Upper lobe of left lung (tissue), 6 donors: ENCODE data around the gene CREBRF. TPM values are rescaled to one million over a fixed set of nuclear protein-coding genes. Genes with fewer than 3 reads are reported as not detected.
A peak's percentile ranks its signal among the peaks of the same experiment; 100 is the strongest.
"Not testable (repeated sequence)": the region's sequence is repeated elsewhere in the genome, so short reads cannot be mapped to it uniquely, and the experiment has no call there.

Source experiments
- ATAC-seq, 2 donors: fragments of 200-7000 bp; cut with Tn5 transposase; one replicate each; pipeline ENCODE4 v1.9.1; 2022; ENCODE audit warnings: mild to moderate bottlenecking in 2 of 2, moderate library complexity in 2 of 2; ENCODE audit not compliant: low FRiP score in 2 of 2
- DNase-seq, 2 donors: peaks; one replicate each; pipeline ENCODE4 v3.0.0-alpha.2; 2019 to 2020
- H3K27ac ChIP-seq, 4 donors: fragments of 200-600 bp; sonication (generic); one replicate each; pipeline ENCODE4 v1.5.1; 2016 to 2019
- H3K27me3 ChIP-seq, 4 donors: fragments of 200-600 bp; sonication (generic); one replicate each; pipeline ENCODE4 v1.5.1; 2017 to 2019
- H3K36me3 ChIP-seq, 4 donors: fragments of 200-600 bp; sonication (generic); one replicate each; pipeline ENCODE4 v1.5.1; 2016 to 2019
- H3K4me1 ChIP-seq, 4 donors: fragments of 200-600 bp; sonication (generic); one replicate each; pipeline ENCODE4 v1.5.1; 2018 to 2019
- H3K4me3 ChIP-seq, 4 donors: fragments of 200-600 bp; sonication (generic); one replicate each; pipeline ENCODE4 v1.5.1; 2017 to 2019; ENCODE audit warnings: mild to moderate bottlenecking in 2 of 4, moderate library complexity in 1 of 4
- H3K9me3 ChIP-seq, 4 donors: fragments of 200-600 bp; sonication (generic); one replicate each; pipeline ENCODE4 v1.5.1; 2018 to 2019
- CTCF ChIP-seq, 6 experiments: fragments of 450-650 bp in 4 of 6; fragments of 200-600 bp in 2 of 6; sonication (generic) in 2 of 6; IDR thresholded peaks; one replicate each; pipeline ENCODE4 v1.5.1; 2016 to 2019; ENCODE audit warnings: antibody characterized with exemption in 6 of 6
- EP300 ChIP-seq, 4 donors: sonication (generic); formaldehyde crosslinking; IDR thresholded peaks; one replicate each; pipeline ENCODE4 v1.5.1; 2017; ENCODE audit warnings: antibody characterized with exemption in 4 of 4, control low read depth in 2 of 4
- POLR2A ChIP-seq, 4 donors: fragments of 450-650 bp; IDR thresholded peaks; one replicate each; pipeline ENCODE4 v1.5.1; 2016 to 2017; ENCODE audit warnings: antibody characterized with exemption in 4 of 4, mild to moderate bottlenecking in 2 of 4
- POLR2AphosphoS5 ChIP-seq, 2 donors: sonication (generic); formaldehyde crosslinking; IDR thresholded peaks; one replicate each; pipeline ENCODE4 v1.5.1; 2017; ENCODE audit warnings: antibody characterized with exemption in 2 of 2
- WGBS, 2 donors: methylation state at CpG; one replicate each; pipeline ENCODE4 v1.1.5; 2017 to 2018; 5-methylcytosine and 5-hydroxymethylcytosine counted together
- total RNA-seq, 6 donors: library from RNA; depleted of rRNA in 4 of 6; stranded (reverse); fragments of >200 nt in 4 of 6; gene quantifications; one replicate each; pipeline versions ENCODE4 v1.1.0 to v1.2.1, GENCODE V29; 2016 to 2021
- donor health status: DM: no; HTN: no; CAD: no; lungs with moderate emphysema.
- donor health status: DM: no; HTN: yes; CAD: no; lungs with severe emphysema.

The CREBRF gene
- total RNA-seq, 6 donors from 2014 or later: 22.0 to 65.0 (median 38.0) TPM

- Histone ChIP-seq H3K27me3 (no peaks in the 10 kb centered on the region), H3K4me3 (no peak overlapping the region), H3K27ac (no peak overlapping the region), H3K36me3 (no peaks in the 10 kb centered on the region), H3K4me1 (peaks cover 0 to 33% (median 10%) of the 10 kb centered on the region in 4 donors), H3K9me3 (no peaks in the 10 kb centered on the region)
- no peak for DNase-seq
- no peak for ATAC-seq
- WGBS, 2 donors: 71 to 73% methylated on average over 5 of the region's 5 CpGs
- TF ChIP-seq POLR2A (IDR thresholded peaks at IDR 0.05) (no peak), EP300 (IDR thresholded peaks at IDR 0.05) (no peak), CTCF (IDR thresholded peaks at IDR 0.05) (no peak), POLR2AphosphoS5 (IDR thresholded peaks at IDR 0.05) (no peak)
Measured at GRCh38 chr5:173075137-173075843, 19.1 kb downstream of the CREBRF start.

- Histone ChIP-seq H3K9me3 (no peaks in the 10 kb centered on the region), H3K36me3 (peaks cover 0 to 3% (median 0%) of the 10 kb centered on the region in 4 donors), H3K27ac (no peak overlapping the region), H3K4me1 (peaks cover 0 to 33% (median 13%) of the 10 kb centered on the region in 4 donors), H3K27me3 (no peaks in the 10 kb centered on the region), H3K4me3 (no peak overlapping the region)
- ATAC-seq (no peak), DNase-seq (no peak)
- no peak for TF ChIP-seq POLR2A (IDR thresholded peaks at IDR 0.05)
- TF ChIP-seq EP300 (IDR thresholded peaks at IDR 0.05): no peak
- no peak for TF ChIP-seq POLR2AphosphoS5 (IDR thresholded peaks at IDR 0.05)
- TF ChIP-seq CTCF (IDR thresholded peaks at IDR 0.05): no peak
- WGBS, 2 donors: 94% methylated on average over 5 of the region's 5 CpGs
Measured at GRCh38 chr5:173075970-173076369, 19.8 kb downstream of the CREBRF start.

- H3K9me3 ChIP-seq, DNase-seq, H3K27ac ChIP-seq, H3K36me3 ChIP-seq, ATAC-seq, H3K4me3 ChIP-seq, H3K27me3 ChIP-seq: not testable (repeated sequence)
- H3K4me1 ChIP-seq: peaks cover 0 to 33% (median 13%) of the 10 kb centered on the region in 4 donors
- WGBS, 2 donors: 90 to 96% methylated on average over 4 of the region's 4 CpGs
Measured at GRCh38 chr5:173076471-173076870, 20.3 kb downstream of the CREBRF start.

- Histone ChIP-seq H3K27ac (no peak overlapping the region), H3K9me3 (no peaks in the 10 kb centered on the region), H3K36me3 (peaks cover 0 to 13% (median 8%) of the 10 kb centered on the region in 4 donors), H3K4me3 (no peak overlapping the region), H3K4me1 (peaks cover 0 to 33% (median 9%) of the 10 kb centered on the region in 4 donors), H3K27me3 (no peaks in the 10 kb centered on the region)
- 87 to 90% methylated on average over 3 of the region's 3 CpGs for WGBS, 2 donors
- TF ChIP-seq POLR2A (IDR thresholded peaks at IDR 0.05) (no peak), CTCF (IDR thresholded peaks at IDR 0.05) (no peak), POLR2AphosphoS5 (IDR thresholded peaks at IDR 0.05) (no peak), EP300 (IDR thresholded peaks at IDR 0.05) (no peak)
- DNase-seq (no peak), ATAC-seq (peak in 1 of 2 donors; percentile 48)
Measured at GRCh38 chr5:173078878-173079277, 22.7 kb downstream of the CREBRF start.

GRCh38 chr5:173089581-173089980 is 33.4 kb downstream of the CREBRF start:
- Histone ChIP-seq H3K36me3 (peaks cover 9 to 63% (median 26%) of the 10 kb centered on the region in 4 donors), H3K27me3 (no peaks in the 10 kb centered on the region), H3K4me3 (no peak overlapping the region), H3K4me1 (peaks cover 10 to 32% (median 18%) of the 10 kb centered on the region in 4 donors), H3K9me3 (no peaks in the 10 kb centered on the region), H3K27ac (no peak overlapping the region)
- ATAC-seq (no peak), DNase-seq (no peak)
- TF ChIP-seq CTCF (IDR thresholded peaks at IDR 0.05) (no peak), EP300 (IDR thresholded peaks at IDR 0.05) (no peak), POLR2AphosphoS5 (IDR thresholded peaks at IDR 0.05) (no peak), POLR2A (IDR thresholded peaks at IDR 0.05) (no peak)
- WGBS, 2 donors: 33 to 41% methylated on average over 1 of the region's 1 CpG
